Fibroblast of lung (primary cell): ENCODE results near the gene CCDC78. TPM values are rescaled to one million over a fixed set of nuclear protein-coding genes. Genes with fewer than 3 reads are reported as not detected.

Experiments
- DNase-seq, 2 donors: peaks; one replicate each; pipeline versions ENCODE4 v3.0.0 to v3.0.0-alpha.2; 2010; ENCODE audit warnings: low read depth in 2 of 2
- H2AFZ ChIP-seq: 2 replicates; pipeline ENCODE4 v1.5.1; 2012; ENCODE audit warnings: low read length, control low read depth, inconsistent platforms
- H3K27ac ChIP-seq: 2 replicates; pipeline ENCODE4 v1.5.1; 2011; ENCODE audit warnings: low read length, control low read depth; ENCODE audit not compliant: insufficient read depth
- H3K27me3 ChIP-seq: 2 replicates; pipeline ENCODE4 v1.5.1; 2011; ENCODE audit warnings: mild to moderate bottlenecking, low read length; ENCODE audit not compliant: control insufficient read depth, insufficient read depth
- H3K36me3 ChIP-seq: 2 replicates; pipeline ENCODE4 v1.5.1; 2011; ENCODE audit warnings: low read length; ENCODE audit not compliant: control insufficient read depth, insufficient read depth
- H3K4me1 ChIP-seq: 2 replicates; pipeline ENCODE4 v1.5.1; 2011; ENCODE audit warnings: low read length; ENCODE audit not compliant: control insufficient read depth, insufficient read depth; ENCODE audit errors: extremely low read depth
- H3K4me2 ChIP-seq: 2 replicates; pipeline ENCODE4 v1.5.1; 2011; ENCODE audit warnings: low read length, control low read depth; ENCODE audit not compliant: insufficient read depth; ENCODE audit errors: extremely low read depth
- H3K4me3 ChIP-seq, 4 experiments: fragments of 200-600 bp in 1 of 4; sonication (generic) in 1 of 4; replicated peaks in 1 of 4; 2 replicates each; pipeline ENCODE4 v1.5.1; 2011 to 2016; ENCODE audit warnings: low read length in 4 of 4, low read depth in 3 of 4, mild to moderate bottlenecking in 3 of 4, control low read depth in 2 of 4, inconsistent platforms in 1 of 4, mixed read lengths in 1 of 4; ENCODE audit not compliant: insufficient read depth in 1 of 4; ENCODE audit errors: control extremely low read depth in 1 of 4
- H3K79me2 ChIP-seq: 2 replicates; pipeline ENCODE4 v1.5.1; 2012; ENCODE audit warnings: mild to moderate bottlenecking, low read length, inconsistent platforms; ENCODE audit not compliant: control insufficient read depth, insufficient read depth
- H3K9ac ChIP-seq: 2 replicates; pipeline ENCODE4 v1.5.1; 2011; ENCODE audit warnings: mild to moderate bottlenecking, low read length, control low read depth; ENCODE audit not compliant: insufficient read depth
- H3K9me3 ChIP-seq: 2 replicates; pipeline ENCODE4 v1.5.1; 2012; ENCODE audit warnings: low read depth, low read length; ENCODE audit not compliant: control insufficient read depth, insufficient read depth
- H4K20me1 ChIP-seq: 2 replicates; pipeline ENCODE4 v1.5.1; 2011; ENCODE audit warnings: low read length; ENCODE audit not compliant: control insufficient read depth, insufficient read depth; ENCODE audit errors: extremely low read depth
- CTCF ChIP-seq, 2 donors: IDR thresholded peaks in 1 of 2; conservative IDR thresholded peaks in 1 of 2; 1 replicate in 1 of 2; 2 replicates in 1 of 2; pipeline ENCODE4 v1.5.1; 2011 to 2012; ENCODE audit warnings: low read length in 2 of 2, control low read depth in 1 of 2, inconsistent platforms in 1 of 2, low read depth in 1 of 2, mild to moderate bottlenecking in 1 of 2
- EZH2 ChIP-seq: IDR thresholded peaks from 2 replicates; pipeline ENCODE4 v1.5.1; 2012; ENCODE audit warnings: low read length, control low read depth, mild to moderate bottlenecking; ENCODE audit errors: missing control alignments
- polyA plus RNA-seq, 2 donors: library from polyadenylated mRNA; depleted of rRNA in 1 of 2; stranded (reverse) in 1 of 2; unstranded in 1 of 2; fragments of >200 nt; gene quantifications; 2 replicates each; pipeline ENCODE4 v1.2.1, GENCODE V29; 2011 to 2012; ENCODE audit warnings: missing spikeins in 1 of 2
- total RNA-seq: library from RNA; depleted of rRNA; stranded (reverse); fragments of >200 nt; gene quantifications from 2 replicates; pipeline ENCODE4 v1.2.1, GENCODE V29; 2014

Gene CCDC78
- total and polyA plus RNA-seq, 2 donors (not counting 1 experiment from before 2014, with no cell fraction given), result 0.50 to 1.8 TPM

GRCh38 chr16:677316-678190 lies 48.7 kb downstream of the CCDC78 start:
- H4K20me1 ChIP-seq, result no peaks in the 10 kb centered on the region

GRCh38 chr16:676913-677312 lies 49.3 kb downstream of the CCDC78 start:
- no peaks in the 10 kb centered on the region for H4K20me1 ChIP-seq
- no peak overlapping the region for H2AFZ ChIP-seq
- H3K4me3 ChIP-seq, result no peak overlapping the region
- DNase-seq, result no peak
- peaks cover 13% of the 10 kb centered on the region for H3K79me2 ChIP-seq
- no peaks in the 10 kb centered on the region for H3K27me3 ChIP-seq
- H3K4me1 ChIP-seq, result peaks cover 14% of the 10 kb centered on the region
- H3K27ac ChIP-seq, result no peak overlapping the region
- H3K36me3 ChIP-seq, result peaks cover 16% of the 10 kb centered on the region
- H3K4me2 ChIP-seq, result no peak overlapping the region
- no peak for TF ChIP-seq CTCF (conservative IDR thresholded peaks at IDR 0.05 in 1 of 2, IDR thresholded peaks at IDR 0.05 in 1 of 2; ENCODE audit: low read depth in 1 of 2, low read length in 2 of 2)
- TF ChIP-seq EZH2, result no peak
- no peak overlapping the region for H3K9ac ChIP-seq
- H3K9me3 ChIP-seq, result no peaks in the 10 kb centered on the region

More at GRCh38 chr16:677316-678190, 48.7 kb downstream of the CCDC78 start:
- H3K4me2 ChIP-seq, result no peak overlapping the region
- H3K27me3 ChIP-seq, result no peaks in the 10 kb centered on the region
- TF ChIP-seq CTCF (conservative IDR thresholded peaks at IDR 0.05 in 1 of 2, IDR thresholded peaks at IDR 0.05 in 1 of 2; ENCODE audit: low read depth in 1 of 2, low read length in 2 of 2) (no peak), EZH2 (no peak)
- H3K36me3 ChIP-seq, result peaks cover 16% of the 10 kb centered on the region
- H3K9ac ChIP-seq, result no peak overlapping the region
- H2AFZ ChIP-seq, result no peak overlapping the region
- H3K27ac ChIP-seq, result no peak overlapping the region
- no peak for DNase-seq
- H3K79me2 ChIP-seq, result peaks cover 19% of the 10 kb centered on the region
- H3K4me1 ChIP-seq, result peaks cover 16% of the 10 kb centered on the region
- no peaks in the 10 kb centered on the region for H3K9me3 ChIP-seq
- no peak overlapping the region for H3K4me3 ChIP-seq

DNA sequence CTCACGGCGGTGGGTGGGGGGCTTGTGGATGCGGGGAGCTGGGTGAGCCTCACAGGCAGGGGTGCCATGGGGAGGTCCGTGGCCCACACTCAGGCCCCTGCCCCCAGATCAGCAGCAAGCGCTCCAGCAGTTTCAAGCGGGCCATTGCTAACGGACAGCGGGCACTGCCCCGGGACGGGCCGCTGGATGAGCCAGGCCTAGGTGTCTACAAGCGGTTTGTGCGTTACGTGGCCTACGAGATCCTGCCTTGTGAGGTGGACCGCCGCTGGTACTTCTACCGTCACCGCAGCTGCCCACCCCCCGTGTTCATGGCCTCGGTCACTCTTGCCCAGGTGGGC lies 49.7 kb downstream of the CCDC78 start:
- Histone ChIP-seq H3K4me3 (no peak overlapping the region), H3K27me3 (no peaks in the 10 kb centered on the region), H3K36me3 (peaks cover 16% of the 10 kb centered on the region), H3K79me2 (peaks cover 9% of the 10 kb centered on the region), H3K9me3 (no peaks in the 10 kb centered on the region), H3K27ac (no peak overlapping the region), H4K20me1 (no peaks in the 10 kb centered on the region), H3K4me1 (peaks cover 10% of the 10 kb centered on the region), H3K9ac (no peak overlapping the region), H3K4me2 (no peak overlapping the region), H2AFZ (no peak overlapping the region)
- DNase-seq, result no peak
- no peak for TF ChIP-seq EZH2
- no peak for TF ChIP-seq CTCF (conservative IDR thresholded peaks at IDR 0.05 in 1 of 2, IDR thresholded peaks at IDR 0.05 in 1 of 2; ENCODE audit: low read depth in 1 of 2, low read length in 2 of 2)
